HS-27A (cell line): ENCODE measurements around the gene CROT.

Source experiments
- DNase-seq: peaks from one replicate; pipeline ENCODE4 v3.0.0-alpha.2; 2012; ENCODE audit warnings: low read depth, missing footprints

Gene CROT

GRCh38 chr7:87342231-87342630 is 3.2 kb upstream of the CROT start:
- DNase-seq: no peak

DNA sequence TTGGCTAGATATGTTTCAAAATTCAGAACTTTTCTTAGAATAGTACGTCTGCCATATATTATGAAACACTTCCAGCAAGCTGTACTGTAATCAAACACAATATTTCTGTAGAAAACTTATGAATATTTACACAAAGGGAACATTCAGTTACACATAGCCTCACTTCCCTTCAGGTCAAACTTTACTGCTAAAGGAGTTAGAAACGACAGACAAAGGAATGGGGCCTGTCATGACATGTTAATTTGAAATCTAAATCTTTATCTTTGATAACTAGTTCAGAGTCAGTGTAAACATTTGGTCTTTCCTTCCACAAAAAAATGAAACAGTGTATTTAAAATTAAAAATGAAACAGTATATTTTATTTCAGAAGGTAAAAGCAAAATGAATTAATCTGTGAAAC is 1.0 kb upstream of the CROT start:
- DNase-seq: no peak

- no peak for DNase-seq
These were observed 503 bp downstream of the CROT start for GRCh38 chr7:87345962-87346371.

GRCh38 chr7:87347207-87347606 is 1.7 kb downstream of the CROT start:
- DNase-seq: no peak

- DNase-seq: no peak
These were observed 2.2 kb downstream of the CROT start for GRCh38 chr7:87347664-87348063.

DNA sequence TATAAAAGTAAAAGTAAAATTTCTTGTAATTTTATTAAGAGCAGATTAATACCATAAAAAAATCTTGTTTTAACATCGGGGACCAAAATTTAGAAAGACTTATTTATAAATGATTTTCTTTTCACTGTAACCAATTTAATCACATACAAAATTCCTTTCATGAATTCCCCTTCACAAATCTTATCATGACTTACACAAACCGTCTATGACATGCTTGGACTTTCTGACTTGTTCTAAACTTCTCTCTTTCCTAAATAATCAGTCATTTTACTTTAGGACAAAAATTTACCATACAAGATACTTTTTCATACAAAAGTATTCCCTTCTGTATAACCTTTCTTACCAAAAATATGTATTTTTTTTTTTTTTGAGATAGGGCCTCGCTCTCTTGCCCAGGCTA is 9.3 kb downstream of the CROT start:
- no peak for DNase-seq

DNA sequence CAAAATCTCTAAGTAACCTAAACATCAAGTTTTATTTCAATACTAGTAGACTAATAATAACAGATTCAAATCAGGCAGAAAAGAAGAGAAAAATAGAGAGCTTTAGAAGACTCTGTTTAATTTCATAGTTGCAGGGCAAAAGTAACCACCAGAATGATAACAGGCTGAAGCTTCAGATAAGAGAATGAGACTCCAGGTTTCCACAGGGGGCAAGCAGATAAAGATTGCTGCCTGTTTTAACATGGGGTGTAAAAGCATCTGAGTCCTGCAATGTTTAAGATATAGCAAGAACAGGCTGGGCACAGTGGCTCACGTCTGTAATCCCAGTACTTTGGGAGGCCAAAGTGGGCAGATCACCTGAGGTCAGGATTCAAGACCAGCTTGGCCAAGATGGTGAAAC is 11.0 kb downstream of the CROT start:
- DNase-seq: no peak

DNA sequence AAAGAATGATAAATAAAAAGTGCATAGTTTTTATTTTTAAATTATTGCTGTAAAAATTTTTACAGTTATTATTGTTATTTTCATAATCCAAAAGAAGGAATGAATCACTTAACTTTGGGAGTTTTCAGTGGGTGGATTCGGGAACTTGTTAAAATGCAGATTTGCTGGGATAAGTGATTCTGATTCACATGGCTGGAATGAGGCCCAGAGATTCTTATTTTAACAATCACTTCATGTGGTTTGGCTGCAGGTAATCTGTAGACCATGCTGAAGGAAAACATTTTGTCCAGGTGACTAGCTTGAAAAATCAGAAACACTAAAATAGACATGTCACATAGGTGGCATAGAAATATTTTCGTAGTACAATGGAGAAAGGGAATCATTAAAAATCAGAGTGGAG is 13.9 kb downstream of the CROT start:
- no peak for DNase-seq

GRCh38 chr7:87361320-87361719 is 15.9 kb downstream of the CROT start:
- no peak for DNase-seq

- DNase-seq: no peak
These were observed 17.9 kb downstream of the CROT start for GRCh38 chr7:87363342-87363741.

DNA sequence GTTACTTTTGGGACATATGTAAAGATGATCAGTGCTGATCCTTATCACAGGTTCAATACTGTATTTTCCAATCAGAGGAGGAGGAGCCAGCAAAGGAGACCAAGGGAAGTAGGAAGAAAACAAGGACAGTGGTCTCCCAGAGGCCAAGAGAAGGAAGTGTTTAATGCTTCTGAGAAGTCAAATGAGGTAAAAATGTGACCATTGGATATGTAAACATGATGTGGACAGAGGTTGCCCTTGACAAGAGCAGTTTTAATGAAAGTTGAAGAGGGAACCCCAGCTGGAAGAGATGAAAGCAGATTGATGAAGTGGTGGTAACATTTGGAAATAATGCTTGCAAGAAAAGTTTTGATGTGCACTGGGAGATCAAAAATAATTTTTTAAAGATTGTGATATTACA is 18.8 kb downstream of the CROT start:
- DNase-seq: no peak

- no peak for DNase-seq
These were observed 23.8 kb downstream of the CROT start for GRCh38 chr7:87369216-87369615.

GRCh38 chr7:87370660-87371180 is 25.3 kb downstream of the CROT start:
- DNase-seq: no peak

- no peak for DNase-seq
These were observed 30.4 kb downstream of the CROT start for GRCh38 chr7:87375662-87376435.

DNA sequence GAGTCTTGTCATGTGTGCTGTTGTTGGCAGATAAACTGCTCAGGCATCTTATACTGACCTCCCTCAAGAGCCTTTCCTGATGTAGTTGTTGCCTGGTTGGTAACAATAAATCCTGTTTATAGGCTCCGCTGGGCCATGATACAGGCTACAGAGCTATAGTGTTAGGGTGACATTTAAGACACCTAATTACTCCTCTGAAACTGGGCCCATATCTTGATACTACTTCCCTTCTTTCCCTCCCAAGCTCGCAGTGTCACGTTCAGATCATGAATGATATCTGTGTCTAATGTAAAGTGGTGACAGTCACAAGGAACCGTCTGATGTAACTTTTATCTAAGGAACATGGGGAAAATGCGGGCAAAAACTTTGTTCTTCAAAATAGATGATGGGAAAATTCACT is 35.4 kb downstream of the CROT start:
- no peak for DNase-seq

GRCh38 chr7:87391020-87391701 is 45.7 kb downstream of the CROT start:
- DNase-seq: no peak

DNA sequence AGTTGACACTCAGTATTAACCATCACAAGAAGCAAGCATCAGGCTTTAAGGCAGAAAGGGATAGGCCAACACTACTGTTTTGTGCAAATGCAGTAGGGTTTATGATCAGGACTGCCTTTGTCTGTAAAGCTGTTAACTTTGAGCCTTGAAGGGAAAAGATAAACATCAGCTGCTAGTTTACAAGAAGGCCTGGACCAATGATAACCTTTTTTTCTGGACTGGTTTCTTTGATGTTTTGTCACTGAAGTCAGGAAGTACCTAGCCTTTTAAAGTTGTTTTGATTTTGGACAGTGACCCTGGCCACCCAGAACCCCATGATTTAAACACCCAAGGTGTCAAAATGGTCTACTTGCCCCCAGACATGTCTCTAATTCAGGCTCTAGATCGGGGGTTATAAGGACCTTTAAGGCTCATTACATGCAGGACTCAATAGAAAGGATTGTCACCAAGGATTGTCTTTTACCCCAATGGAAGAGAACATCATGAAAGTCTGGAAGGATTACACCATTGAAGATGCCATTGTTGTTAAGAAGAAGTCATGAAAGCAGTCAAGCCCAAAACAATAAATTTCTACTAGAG is 50.1 kb downstream of the CROT start:
- no peak for DNase-seq

DNA sequence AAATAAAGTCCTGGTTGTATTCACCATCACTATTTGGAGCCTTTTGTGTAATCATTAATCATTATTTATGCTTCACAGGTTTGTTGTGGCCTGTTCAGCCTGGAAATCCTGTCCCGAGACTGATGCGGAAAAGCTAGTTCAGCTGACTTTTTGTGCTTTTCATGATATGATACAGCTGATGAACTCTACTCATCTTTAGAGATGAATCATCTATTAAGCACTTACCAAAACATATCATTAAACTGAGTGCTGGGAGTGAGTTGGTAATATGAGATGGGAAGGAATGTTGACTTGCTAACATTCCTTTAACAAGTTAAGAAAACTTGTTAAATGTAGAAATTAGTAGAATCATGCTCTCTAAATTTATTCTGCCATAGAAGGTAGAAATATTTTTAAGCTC is 53.0 kb downstream of the CROT start:
- DNase-seq: no peak

DNA sequence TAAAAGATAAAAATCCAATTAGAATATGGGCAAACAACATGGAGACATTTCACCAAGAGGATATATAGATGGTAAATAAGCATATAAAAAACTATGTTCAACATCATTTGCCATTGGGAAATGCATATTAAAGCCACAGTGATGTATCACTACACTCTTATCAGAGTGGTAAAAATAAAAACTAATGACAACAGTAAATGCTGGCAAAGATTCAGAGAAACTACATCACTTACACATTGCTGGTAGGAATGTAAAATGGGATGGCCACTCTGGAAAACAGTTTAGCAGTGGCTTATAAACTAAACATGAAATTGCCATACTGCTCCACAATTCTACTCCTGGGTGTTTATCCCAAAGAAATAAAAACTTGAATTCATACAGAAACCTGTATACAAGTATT is 59.2 kb downstream of the CROT start:
- no peak for DNase-seq

- no peak for DNase-seq
These were observed 65.7 kb downstream of the CROT start for GRCh38 chr7:87411186-87411585.

DNA sequence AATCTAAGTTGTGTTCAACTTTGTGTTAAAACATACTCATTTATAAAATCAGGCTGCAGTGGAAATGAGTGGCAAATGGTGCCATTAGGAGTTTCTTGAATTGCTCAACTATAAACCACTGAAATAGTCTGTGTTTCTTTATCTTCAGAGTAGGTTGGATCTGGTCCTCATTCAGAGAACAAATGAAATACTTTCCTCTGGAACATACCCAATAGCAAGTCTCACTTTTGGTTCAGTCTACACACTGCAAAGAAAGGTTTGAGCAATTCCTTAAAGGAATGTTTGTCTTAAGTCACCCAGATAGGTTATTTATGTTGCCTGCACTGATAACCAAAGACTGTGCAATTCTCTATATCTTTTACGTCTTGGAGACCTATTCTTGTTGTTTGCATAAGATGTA is 67.6 kb downstream of the CROT start:
- no peak for DNase-seq

DNA sequence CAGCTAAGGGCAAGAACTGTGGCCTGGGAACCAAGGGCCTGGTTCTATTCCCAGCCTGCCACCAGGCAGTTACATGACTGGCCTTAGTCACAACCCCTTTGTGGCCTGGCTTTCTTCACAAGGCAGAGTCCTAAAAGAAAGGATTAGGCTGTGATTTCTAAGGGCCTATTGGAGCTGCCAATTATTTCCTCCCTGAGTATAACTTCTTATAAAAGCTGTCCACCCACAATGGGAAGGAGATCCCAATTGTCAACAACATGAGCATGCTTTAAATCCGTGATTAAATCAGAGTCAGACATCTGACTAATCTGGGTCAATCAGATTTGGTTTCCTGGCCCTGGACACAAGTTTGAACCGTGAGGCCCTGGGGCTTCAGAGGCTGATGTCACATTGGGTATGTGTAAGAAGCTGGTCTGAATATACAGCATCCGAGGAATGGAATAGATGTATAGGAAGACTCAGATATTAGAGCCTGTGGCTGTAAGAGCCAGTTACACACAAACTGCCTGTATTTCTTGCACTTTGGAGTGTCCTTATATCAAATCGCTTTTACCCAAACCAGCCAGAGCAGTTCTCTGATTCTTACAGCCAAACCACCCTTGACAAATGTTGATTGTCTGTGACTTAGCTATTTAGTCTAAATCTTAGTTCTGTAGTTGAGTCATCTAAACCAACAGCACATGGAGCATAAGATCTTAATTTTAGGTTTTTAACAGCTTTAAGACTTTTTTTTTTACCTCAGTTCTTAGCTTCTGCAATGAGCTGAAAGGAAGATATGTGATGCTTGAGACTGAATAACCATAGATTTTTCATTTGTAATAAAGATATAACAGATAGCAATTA is 68.7 kb downstream of the CROT start:
- DNase-seq: no peak
